ENCODE measurements around the gene ASPDH.

GRCh38 chr19:50520822-50521465 is 7.2 kb upstream of the ASPDH start:
- TF ChIP-seq E2F1 (CRISPR knock-in tag; IDR thresholded peaks at IDR 0.05) (no peak), JDP2 (CRISPR knock-in tag; IDR thresholded peaks at IDR 0.05; ENCODE audit: borderline replicate concordance) (no peak), PBX3 (CRISPR knock-in tag; IDR thresholded peaks at IDR 0.05; ENCODE audit: borderline replicate concordance) (no peak), CBX5 (CRISPR knock-in tag; IDR thresholded peaks at IDR 0.05; ENCODE audit: borderline replicate concordance) (no peak), PBX2 (CRISPR knock-in tag; IDR thresholded peaks at IDR 0.05) (no peak), MLX (CRISPR knock-in tag; IDR thresholded peaks at IDR 0.05) (no peak), ZNF546 (CRISPR knock-in tag; conservative IDR thresholded peaks at IDR 0.05) (no peak), PTBP1 (IDR thresholded peaks at IDR 0.05; ENCODE audit: low read depth, low read length, poor library complexity, severe bottlenecking) (no peak)
